ENCODE results near the gene HLA-DOB. TPM values are rescaled to one million over a fixed set of nuclear protein-coding genes. Genes with fewer than 3 reads are reported as not detected.
A peak's percentile ranks its signal among the peaks of the same experiment; 100 is the strongest.

The HLA-DOB gene
- total RNA-seq, 2 donors from 2014 or later: 0.58 to 0.69 TPM

DNA sequence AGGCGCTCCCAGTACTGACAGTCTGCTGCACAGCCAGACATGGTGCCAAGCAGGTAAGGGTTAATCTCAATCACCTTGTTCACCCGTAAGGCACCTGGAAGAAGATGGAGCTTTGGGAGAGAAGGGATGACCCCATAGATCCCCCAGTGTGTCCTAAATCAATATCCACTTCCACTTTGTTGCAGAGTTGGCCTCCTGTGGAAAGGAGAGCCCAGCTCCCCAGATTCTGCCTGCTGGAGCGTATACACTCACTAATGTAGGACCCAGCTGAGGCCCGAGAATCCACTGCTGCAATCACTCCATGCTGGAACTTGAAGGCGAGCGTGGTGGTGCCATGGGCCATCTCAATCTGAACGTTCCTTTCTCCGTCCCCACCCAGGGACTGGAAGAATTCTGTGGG, 25.9 kb upstream of the HLA-DOB start:
- intact Hi-C loops (cut with DNase I): no loop called here
- H3K9ac ChIP-seq (ENCODE audit: low read depth in 2 of 2, low read length in 2 of 2): peak overlapping the region in 1 of 2 donors; percentile 7
- no peaks in the 10 kb centered on the region for H3K9me3 ChIP-seq
- TF ChIP-seq, protein P1, sequence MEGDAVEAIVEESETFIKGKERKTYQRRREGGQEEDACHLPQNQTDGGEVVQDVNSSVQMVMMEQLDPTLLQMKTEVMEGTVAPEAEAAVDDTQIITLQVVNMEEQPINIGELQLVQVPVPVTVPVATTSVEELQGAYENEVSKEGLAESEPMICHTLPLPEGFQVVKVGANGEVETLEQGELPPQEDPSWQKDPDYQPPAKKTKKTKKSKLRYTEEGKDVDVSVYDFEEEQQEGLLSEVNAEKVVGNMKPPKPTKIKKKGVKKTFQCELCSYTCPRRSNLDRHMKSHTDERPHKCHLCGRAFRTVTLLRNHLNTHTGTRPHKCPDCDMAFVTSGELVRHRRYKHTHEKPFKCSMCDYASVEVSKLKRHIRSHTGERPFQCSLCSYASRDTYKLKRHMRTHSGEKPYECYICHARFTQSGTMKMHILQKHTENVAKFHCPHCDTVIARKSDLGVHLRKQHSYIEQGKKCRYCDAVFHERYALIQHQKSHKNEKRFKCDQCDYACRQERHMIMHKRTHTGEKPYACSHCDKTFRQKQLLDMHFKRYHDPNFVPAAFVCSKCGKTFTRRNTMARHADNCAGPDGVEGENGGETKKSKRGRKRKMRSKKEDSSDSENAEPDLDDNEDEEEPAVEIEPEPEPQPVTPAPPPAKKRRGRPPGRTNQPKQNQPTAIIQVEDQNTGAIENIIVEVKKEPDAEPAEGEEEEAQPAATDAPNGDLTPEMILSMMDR (IDR thresholded peaks at IDR 0.05): no peak
- peaks cover 9% of the 10 kb centered on the region for H3K36me3 ChIP-seq
- no peaks in the 10 kb centered on the region for H3K27me3 ChIP-seq
- DNase-seq: no peak
- no peak overlapping the region for H3K4me3 ChIP-seq
- H3K4me1 ChIP-seq: peaks cover 16% of the 10 kb centered on the region
- peak overlapping the region; percentile 97 for H3K27ac ChIP-seq

DNA sequence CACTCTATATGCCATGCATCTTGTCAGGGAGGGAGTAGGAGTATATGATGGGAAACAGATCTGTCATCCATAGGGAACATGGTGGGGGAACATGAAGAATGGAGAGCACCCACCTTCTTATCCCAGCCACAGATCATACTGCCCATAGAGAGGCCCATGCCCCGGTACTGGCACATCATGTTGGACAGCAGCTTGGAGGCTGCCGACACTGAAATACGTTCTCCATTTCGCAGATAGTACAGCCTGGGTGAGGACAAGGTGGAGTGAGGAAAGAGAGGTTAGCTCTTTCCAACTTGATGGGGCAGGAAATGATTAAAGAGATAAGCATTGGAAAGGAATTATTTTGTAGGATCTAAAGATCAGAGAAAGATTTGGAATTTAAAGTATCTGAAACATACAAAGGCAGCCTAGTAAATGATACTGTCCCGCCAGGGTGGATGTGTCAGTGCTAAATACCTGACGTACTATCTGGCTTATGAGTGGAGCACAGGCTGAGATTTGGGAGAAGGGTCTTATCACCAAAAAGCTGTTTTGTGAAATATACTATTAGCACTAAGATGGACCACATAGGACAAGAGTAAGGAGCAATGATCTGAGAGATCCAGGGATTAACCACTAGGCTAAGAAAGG, 25.3 kb upstream of the HLA-DOB start:
- no peaks in the 10 kb centered on the region for H3K27me3 ChIP-seq
- TF ChIP-seq, protein P1 (IDR thresholded peaks at IDR 0.05): no peak
- peaks cover 21% of the 10 kb centered on the region for H3K4me1 ChIP-seq
- no peak overlapping the region for H3K4me3 ChIP-seq
- H3K27ac ChIP-seq: peak overlapping the region; percentile 97
- no peaks in the 10 kb centered on the region for H3K9me3 ChIP-seq
- no peak for DNase-seq
- peak overlapping the region in 1 of 2 donors; percentile 7 for H3K9ac ChIP-seq (ENCODE audit: low read depth in 2 of 2, low read length in 2 of 2)
- H3K36me3 ChIP-seq: peaks cover 7% of the 10 kb centered on the region
- intact Hi-C loops (cut with DNase I): no loop called here

DNA sequence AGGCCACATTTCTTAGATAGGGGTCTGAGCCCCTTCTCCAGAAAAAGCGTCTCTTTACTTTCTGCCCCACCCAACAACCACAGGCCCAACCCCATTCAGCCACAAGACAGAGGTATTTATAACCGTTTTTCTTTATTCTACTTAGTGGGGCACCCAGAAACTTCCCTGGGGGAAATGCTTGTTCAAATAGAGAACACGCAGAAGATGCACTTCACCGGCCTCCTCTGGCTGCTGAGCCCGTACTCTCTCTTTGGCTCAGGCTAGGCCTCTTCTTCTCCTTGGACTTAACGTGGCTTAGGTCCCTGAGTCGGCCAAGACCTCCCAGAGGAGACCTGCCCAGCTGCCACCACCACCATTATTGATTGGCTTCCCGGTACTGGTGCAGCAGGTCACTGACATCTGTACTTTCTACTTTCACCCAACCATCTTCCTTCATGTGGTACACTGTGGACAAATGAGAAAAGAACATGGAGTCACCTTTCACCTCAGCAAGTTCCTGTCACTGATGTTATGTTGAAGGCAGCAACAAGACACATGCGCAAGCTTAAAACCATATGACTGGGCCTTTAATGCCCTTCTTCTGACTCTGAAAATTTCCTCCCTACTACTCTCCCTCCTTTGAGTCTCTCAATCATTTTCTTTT, 23.9 kb upstream of the HLA-DOB start:
- intact Hi-C loops (cut with DNase I): no loop called here
- TF ChIP-seq, protein P1 (IDR thresholded peaks at IDR 0.05): no peak
- peaks cover 14% of the 10 kb centered on the region for H3K4me1 ChIP-seq

DNA sequence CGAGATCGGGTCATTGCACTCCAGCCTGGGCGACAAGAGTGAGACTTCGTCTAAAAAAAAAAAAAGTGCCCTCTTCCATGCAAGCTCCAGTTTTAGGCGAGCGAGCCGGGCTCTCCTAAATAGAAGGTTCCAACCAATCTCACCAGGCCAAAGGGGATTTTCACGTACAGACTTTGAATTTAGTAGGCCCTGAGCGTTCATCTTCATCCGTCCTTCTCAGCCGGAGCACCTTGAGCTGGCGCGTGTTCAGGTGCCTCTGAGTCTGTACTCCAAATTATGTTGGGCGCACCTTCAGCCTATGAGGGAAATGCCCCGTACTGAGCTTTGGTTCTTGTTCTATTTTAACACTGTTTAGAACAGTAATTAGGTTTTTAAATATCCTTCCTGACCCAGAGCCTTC, 22.6 kb upstream of the HLA-DOB start:
- H3K27ac ChIP-seq: peak overlapping the region; percentile 94

More for the DNA sequence above, 23.9 kb upstream of the HLA-DOB start:
- Histone ChIP-seq H3K27me3 (no peaks in the 10 kb centered on the region), H3K4me3 (no peak overlapping the region), H3K36me3 (no peaks in the 10 kb centered on the region), H3K27ac (no peak overlapping the region), H3K9ac (ENCODE audit: low read depth in 2 of 2, low read length in 2 of 2) (no peak overlapping the region), H3K9me3 (no peaks in the 10 kb centered on the region)
- no peak for DNase-seq

DNA sequence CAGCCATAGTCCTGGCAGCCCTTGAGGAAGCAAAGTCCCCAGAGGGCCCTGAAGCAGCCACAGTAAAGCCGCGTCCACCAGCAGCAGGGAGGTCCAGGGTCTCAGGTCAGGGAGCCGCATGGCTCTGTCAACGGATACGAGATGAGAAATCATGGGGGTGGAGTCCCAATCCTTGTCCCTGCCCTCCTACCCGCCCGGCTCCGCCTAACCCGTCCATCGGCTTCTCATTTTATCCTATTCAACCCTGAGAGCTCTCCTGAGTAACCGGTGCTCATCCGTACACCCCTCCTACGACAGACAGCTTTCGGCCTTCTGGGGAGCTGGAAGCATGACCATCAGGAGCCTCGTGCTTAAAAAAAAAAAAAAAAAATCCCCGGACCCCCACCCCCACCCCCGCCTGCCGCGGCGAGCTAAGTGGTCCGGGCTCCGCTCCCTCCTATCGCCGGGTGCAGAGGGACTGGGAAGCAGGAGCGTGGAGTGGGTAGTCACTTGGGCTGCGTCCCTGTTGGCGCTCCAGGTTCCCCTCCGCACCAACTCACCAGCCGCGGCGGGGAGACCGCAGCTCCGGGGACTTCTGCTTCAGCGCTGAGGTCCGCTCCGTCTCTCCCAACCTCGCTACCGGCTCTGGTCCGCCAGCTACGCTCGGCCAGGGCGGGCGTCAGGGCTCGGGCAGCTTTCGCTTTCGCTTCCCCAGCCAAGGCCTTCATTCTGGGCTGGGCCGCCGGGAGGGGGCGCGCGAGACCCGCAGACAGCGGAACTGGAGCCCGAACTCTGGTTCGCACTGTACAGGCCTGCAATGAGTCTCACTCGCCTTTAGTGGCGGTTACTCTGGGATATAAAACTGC, 21.5 kb upstream of the HLA-DOB start, which contains the start of gene TAP2:
Gene TAP2, minus strand, starts transcription at position 626 of the 845 bp plus-strand sequence. Its CDS starts 506 bp downstream, at position 120.
- Histone ChIP-seq H3K27me3 (no peaks in the 10 kb centered on the region), H3K4me1 (peaks cover 14% of the 10 kb centered on the region), H3K36me3 (no peaks in the 10 kb centered on the region), H3K27ac (peak within 1 kb of the TSS; percentile 94), H3K4me3 (peak within 1 kb of the TSS; percentile 60), H3K9ac (ENCODE audit: low read depth in 2 of 2, low read length in 2 of 2) (peak within 1 kb of the TSS; percentile 70 to 71), H3K9me3 (no peaks in the 10 kb centered on the region)
- TF ChIP-seq, protein P1 (IDR thresholded peaks at IDR 0.05): peak; percentile 98
- intact Hi-C loops (cut with DNase I): loop anchor here (2.0 to 5.0 kb wide), 2 partner anchors 16 to 34 kb away; partner anchors contain the start of gene PSMB9
- peak; percentile 99 for DNase-seq

More for the DNA sequence above, 22.6 kb upstream of the HLA-DOB start:
- DNase-seq: no peak
- Histone ChIP-seq H3K4me3 (no peak overlapping the region), H3K27me3 (no peaks in the 10 kb centered on the region), H3K36me3 (no peaks in the 10 kb centered on the region), H3K9ac (ENCODE audit: low read depth in 2 of 2, low read length in 2 of 2) (no peak overlapping the region), H3K9me3 (no peaks in the 10 kb centered on the region), H3K4me1 (peaks cover 14% of the 10 kb centered on the region)
- intact Hi-C loops (cut with DNase I): loop anchor here (2.0 to 5.0 kb wide), 2 partner anchors 15 to 33 kb away; partner anchors contain the start of gene PSMB9
- TF ChIP-seq, protein P1 (IDR thresholded peaks at IDR 0.05): no peak
